ENCODE results near the gene SEC24D.
A peak's percentile ranks its signal among the peaks of the same experiment; 100 is the strongest.

SEC24D gene

GRCh38 chr4:118858779-118859178, 22.9 kb upstream of the SEC24D start:
- FAIRE-seq = no peak
- TF ChIP-seq POLR2A (IDR thresholded peaks at IDR 0.05; ENCODE audit: low read depth, low read length) = no peak
- no peak for DNase-seq (ENCODE audit: insufficient read length, low spot score)

- TF ChIP-seq POLR2A (IDR thresholded peaks at IDR 0.05; ENCODE audit: low read depth, low read length) = no peak
- FAIRE-seq (no peak), DNase-seq (ENCODE audit: insufficient read length, low spot score) (no peak)
Measured at GRCh38 chr4:118857760-118858159, 21.8 kb upstream of the SEC24D start.

- no peak for TF ChIP-seq POLR2A (IDR thresholded peaks at IDR 0.05; ENCODE audit: low read depth, low read length)
- DNase-seq (ENCODE audit: insufficient read length, low spot score) = no peak
- FAIRE-seq = peak; percentile 48
Measured at GRCh38 chr4:118850488-118851173, 14.7 kb upstream of the SEC24D start.

- FAIRE-seq (no peak), DNase-seq (ENCODE audit: insufficient read length, low spot score) (no peak)
- no peak for TF ChIP-seq POLR2A (IDR thresholded peaks at IDR 0.05; ENCODE audit: low read depth, low read length)
Measured at GRCh38 chr4:118849867-118850487, 14.1 kb upstream of the SEC24D start.

GRCh38 chr4:118848901-118849300, 13.0 kb upstream of the SEC24D start:
- DNase-seq (ENCODE audit: insufficient read length, low spot score) (no peak), FAIRE-seq (no peak)
- TF ChIP-seq POLR2A (IDR thresholded peaks at IDR 0.05; ENCODE audit: low read depth, low read length) = no peak

GRCh38 chr4:118848242-118848641, 12.3 kb upstream of the SEC24D start:
- FAIRE-seq = no peak
- no peak for TF ChIP-seq POLR2A (IDR thresholded peaks at IDR 0.05; ENCODE audit: low read depth, low read length)
- DNase-seq (ENCODE audit: insufficient read length, low spot score) = no peak

- FAIRE-seq (no peak), DNase-seq (ENCODE audit: insufficient read length, low spot score) (no peak)
- no peak for TF ChIP-seq POLR2A (IDR thresholded peaks at IDR 0.05; ENCODE audit: low read depth, low read length)
Measured at GRCh38 chr4:118846979-118847378, 11.1 kb upstream of the SEC24D start.

GRCh38 chr4:118845552-118846050, 9.7 kb upstream of the SEC24D start:
- TF ChIP-seq POLR2A (IDR thresholded peaks at IDR 0.05; ENCODE audit: low read depth, low read length) = no peak
- FAIRE-seq (no peak), DNase-seq (ENCODE audit: insufficient read length, low spot score) (no peak)

GRCh38 chr4:118843237-118843636, 7.3 kb upstream of the SEC24D start:
- TF ChIP-seq POLR2A (IDR thresholded peaks at IDR 0.05; ENCODE audit: low read depth, low read length) = no peak
- no peak for FAIRE-seq
- no peak for DNase-seq (ENCODE audit: insufficient read length, low spot score)

GRCh38 chr4:118842055-118842454, 6.1 kb upstream of the SEC24D start:
- FAIRE-seq (peak; percentile 38), DNase-seq (ENCODE audit: insufficient read length, low spot score) (no peak)
- TF ChIP-seq POLR2A (IDR thresholded peaks at IDR 0.05; ENCODE audit: low read depth, low read length) = no peak

- no peak for FAIRE-seq
- TF ChIP-seq POLR2A (IDR thresholded peaks at IDR 0.05; ENCODE audit: low read depth, low read length) = no peak
Measured at GRCh38 chr4:118839221-118839927, 3.4 kb upstream of the SEC24D start.

GRCh38 chr4:118837121-118837507, 1.2 kb upstream of the SEC24D start:
- no peak for DNase-seq (ENCODE audit: insufficient read length, low spot score)
- FAIRE-seq = no peak
- no peak for TF ChIP-seq POLR2A (IDR thresholded peaks at IDR 0.05; ENCODE audit: low read depth, low read length)

More at GRCh38 chr4:118839221-118839927, 3.4 kb upstream of the SEC24D start:
- no peak for DNase-seq (ENCODE audit: insufficient read length, low spot score)

- TF ChIP-seq POLR2A (IDR thresholded peaks at IDR 0.05; ENCODE audit: low read depth, low read length) = no peak
- peak; percentile 21 for DNase-seq (ENCODE audit: insufficient read length, low spot score)
- FAIRE-seq = no peak
Measured at GRCh38 chr4:118836301-118837120, 585 bp upstream of the SEC24D start.
